ENCODE data around the gene SLCO1C1.

DNA sequence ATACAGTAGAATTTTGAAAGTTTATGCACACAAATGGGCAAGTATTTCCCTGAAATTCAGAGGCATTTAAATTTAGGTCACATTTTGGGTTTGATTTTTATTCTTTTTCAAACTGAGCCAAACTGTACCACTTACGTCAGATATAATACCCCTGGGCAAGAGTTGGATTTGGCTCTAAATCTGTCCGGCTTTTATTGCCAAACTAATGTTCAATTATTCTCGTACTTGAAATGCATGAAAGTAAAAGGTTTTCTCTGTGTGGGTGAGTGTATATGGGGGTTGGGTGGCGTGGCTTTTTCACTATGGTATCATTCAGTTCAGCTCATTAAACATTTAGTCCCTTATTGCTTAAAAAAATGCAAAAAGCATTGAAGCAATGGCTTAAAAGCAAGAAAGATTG is 55.9 kb downstream of the SLCO1C1 start:
- TF ChIP-seq, protein P1, sequence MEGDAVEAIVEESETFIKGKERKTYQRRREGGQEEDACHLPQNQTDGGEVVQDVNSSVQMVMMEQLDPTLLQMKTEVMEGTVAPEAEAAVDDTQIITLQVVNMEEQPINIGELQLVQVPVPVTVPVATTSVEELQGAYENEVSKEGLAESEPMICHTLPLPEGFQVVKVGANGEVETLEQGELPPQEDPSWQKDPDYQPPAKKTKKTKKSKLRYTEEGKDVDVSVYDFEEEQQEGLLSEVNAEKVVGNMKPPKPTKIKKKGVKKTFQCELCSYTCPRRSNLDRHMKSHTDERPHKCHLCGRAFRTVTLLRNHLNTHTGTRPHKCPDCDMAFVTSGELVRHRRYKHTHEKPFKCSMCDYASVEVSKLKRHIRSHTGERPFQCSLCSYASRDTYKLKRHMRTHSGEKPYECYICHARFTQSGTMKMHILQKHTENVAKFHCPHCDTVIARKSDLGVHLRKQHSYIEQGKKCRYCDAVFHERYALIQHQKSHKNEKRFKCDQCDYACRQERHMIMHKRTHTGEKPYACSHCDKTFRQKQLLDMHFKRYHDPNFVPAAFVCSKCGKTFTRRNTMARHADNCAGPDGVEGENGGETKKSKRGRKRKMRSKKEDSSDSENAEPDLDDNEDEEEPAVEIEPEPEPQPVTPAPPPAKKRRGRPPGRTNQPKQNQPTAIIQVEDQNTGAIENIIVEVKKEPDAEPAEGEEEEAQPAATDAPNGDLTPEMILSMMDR (conservative IDR thresholded peaks at IDR 0.05; ENCODE audit: low read depth, low read length): no peak
- TF ChIP-seq EZH2 (IDR thresholded peaks at IDR 0.05; ENCODE audit: borderline replicate concordance, low read depth, low read length, poor library complexity, severe bottlenecking): no peak
